Measurements from ENCODE around the gene DOCK7. TPM values are rescaled to one million over a fixed set of nuclear protein-coding genes. Genes with fewer than 3 reads are reported as not detected.

Gene DOCK7
- polyA plus RNA-seq, 1 experiment, result 56.5 TPM

- DNase-seq (ENCODE audit: low read depth), result no peak
- ChIA-PET POLR2A (no interaction called here), CTCF (interaction anchor here (0.5 kb wide), 1 partner anchor 156 kb away, joined by 3 read pairs; no protein-coding TSS in a partner anchor)
- Histone ChIP-seq H3K36me3 (ENCODE audit: control insufficient read depth, insufficient read depth, low read length) (no peaks in the 10 kb centered on the region), H3K27me3 (ENCODE audit: control insufficient read depth, insufficient read depth, low read length) (no peaks in the 10 kb centered on the region), H3K4me3 (ENCODE audit: low read depth, low read length) (no peak overlapping the region)
- TF ChIP-seq CTCF (IDR thresholded peaks at IDR 0.05; ENCODE audit: insufficient read depth, low read depth, low read length), result no peak
Measured at GRCh38 chr1:62595647-62596046, 92.5 kb downstream of the DOCK7 start.

- Histone ChIP-seq H3K4me3 (ENCODE audit: low read depth, low read length) (no peak overlapping the region), H3K36me3 (ENCODE audit: control insufficient read depth, insufficient read depth, low read length) (no peaks in the 10 kb centered on the region), H3K27me3 (ENCODE audit: control insufficient read depth, insufficient read depth, low read length) (no peaks in the 10 kb centered on the region)
- no peak for DNase-seq (ENCODE audit: low read depth)
- ChIA-PET CTCF (no interaction called here), POLR2A (no interaction called here)
- no peak for TF ChIP-seq CTCF (IDR thresholded peaks at IDR 0.05; ENCODE audit: insufficient read depth, low read depth, low read length)
Measured at GRCh38 chr1:62593825-62594394, 94.3 kb downstream of the DOCK7 start.

GRCh38 chr1:62590970-62591368 is 97.2 kb downstream of the DOCK7 start:
- no peak for DNase-seq (ENCODE audit: low read depth)
- H3K4me3 ChIP-seq (ENCODE audit: low read depth, low read length), result no peak overlapping the region
- ChIA-PET POLR2A (no interaction called here), CTCF (no interaction called here)
- no peaks in the 10 kb centered on the region for H3K36me3 ChIP-seq (ENCODE audit: control insufficient read depth, insufficient read depth, low read length)
- H3K27me3 ChIP-seq (ENCODE audit: control insufficient read depth, insufficient read depth, low read length), result no peaks in the 10 kb centered on the region
- no peak for TF ChIP-seq CTCF (IDR thresholded peaks at IDR 0.05; ENCODE audit: insufficient read depth, low read depth, low read length)

GRCh38 chr1:62590255-62590969 is 97.8 kb downstream of the DOCK7 start:
- no peak for DNase-seq (ENCODE audit: low read depth)
- CTCF ChIA-PET, result no interaction called here
- TF ChIP-seq CTCF (IDR thresholded peaks at IDR 0.05; ENCODE audit: insufficient read depth, low read depth, low read length), result no peak
- Histone ChIP-seq H3K4me3 (ENCODE audit: low read depth, low read length) (no peak overlapping the region), H3K36me3 (ENCODE audit: control insufficient read depth, insufficient read depth, low read length) (no peaks in the 10 kb centered on the region), H3K27me3 (ENCODE audit: control insufficient read depth, insufficient read depth, low read length) (no peaks in the 10 kb centered on the region)
- POLR2A ChIA-PET, result no interaction called here

- TF ChIP-seq CTCF (IDR thresholded peaks at IDR 0.05; ENCODE audit: insufficient read depth, low read depth, low read length), result no peak
- no peak for DNase-seq (ENCODE audit: low read depth)
- no peaks in the 10 kb centered on the region for H3K27me3 ChIP-seq (ENCODE audit: control insufficient read depth, insufficient read depth, low read length)
- CTCF ChIA-PET, result no interaction called here
- POLR2A ChIA-PET, result no interaction called here
- no peaks in the 10 kb centered on the region for H3K36me3 ChIP-seq (ENCODE audit: control insufficient read depth, insufficient read depth, low read length)
- no peak overlapping the region for H3K4me3 ChIP-seq (ENCODE audit: low read depth, low read length)
Measured at GRCh38 chr1:62589321-62589720, 98.9 kb downstream of the DOCK7 start.
